ENCODE results near the gene DHX36. TPM values are rescaled to one million over a fixed set of nuclear protein-coding genes. Genes with fewer than 3 reads are reported as not detected.

Gene DHX36
- total and polyA plus RNA-seq, 7 donors, result 8.4 to 76.7 (median 56.2) TPM

GRCh38 chr3:154252759-154253638, 71.3 kb downstream of the DHX36 start:
- peak; percentile 96 for DNase-seq
- intact Hi-C loops (cut with DNase I), result loop anchor here (1.0 kb wide), 3 partner anchors 132 to 256 kb away; partner anchors contain the start of gene ARHGEF26
- WGBS, 2 donors, result 9 to 13% methylated on average over 11 of the region's 11 CpGs
- peaks cover 9 to 61% (median 22%) of the 10 kb centered on the region in 4 donors for H3K36me3 ChIP-seq
- TF ChIP-seq POLR2A (IDR thresholded peaks at IDR 0.05) (no peak), EP300 (IDR thresholded peaks at IDR 0.05) (no peak), CTCF (IDR thresholded peaks at IDR 0.05) (peak; percentile 90 to 94 (median 92)), POLR2AphosphoS5 (IDR thresholded peaks at IDR 0.05) (peak; percentile 4 to 60 (median 33))
- no peak overlapping the region for H3K4me3 ChIP-seq
- H3K27ac ChIP-seq, result peak overlapping the region in 3 of 4 donors; percentile 17 to 44 (median 29)
- no peaks in the 10 kb centered on the region for H3K27me3 ChIP-seq
- H3K9me3 ChIP-seq, result no peaks in the 10 kb centered on the region
- H3K4me1 ChIP-seq, result peaks cover 0 to 25% (median 19%) of the 10 kb centered on the region in 4 donors

- Histone ChIP-seq H3K36me3 (peaks cover 0 to 47% (median 14%) of the 10 kb centered on the region in 4 donors), H3K9me3 (no peaks in the 10 kb centered on the region), H3K27me3 (no peaks in the 10 kb centered on the region), H3K4me3 (no peak overlapping the region), H3K4me1 (peaks cover 0 to 30% (median 21%) of the 10 kb centered on the region in 4 donors), H3K27ac (no peak overlapping the region)
- intact Hi-C loops (cut with DNase I), result no loop called here
- TF ChIP-seq EP300 (IDR thresholded peaks at IDR 0.05) (no peak), CTCF (IDR thresholded peaks at IDR 0.05) (no peak), POLR2AphosphoS5 (IDR thresholded peaks at IDR 0.05) (no peak), POLR2A (IDR thresholded peaks at IDR 0.05) (no peak)
- DNase-seq, result no peak
- WGBS, 2 donors, result 90 to 96% methylated on average over 3 of the region's 3 CpGs
Observed at GRCh38 chr3:154251610-154252009, 72.7 kb downstream of the DHX36 start.

- no peak overlapping the region for H3K4me3 ChIP-seq
- H3K9me3 ChIP-seq, result no peaks in the 10 kb centered on the region
- H3K4me1 ChIP-seq, result peaks cover 0 to 30% (median 23%) of the 10 kb centered on the region in 4 donors
- H3K27ac ChIP-seq, result peak overlapping the region in 3 of 4 donors; percentile 1 to 20 (median 17)
- intact Hi-C loops (cut with DNase I), result no loop called here
- H3K36me3 ChIP-seq, result peaks cover 0 to 35% (median 5%) of the 10 kb centered on the region in 4 donors
- DNase-seq, result no peak
- WGBS, 2 donors, result 93 to 96% methylated on average over 4 of the region's 4 CpGs
- H3K27me3 ChIP-seq, result no peaks in the 10 kb centered on the region
- TF ChIP-seq CTCF (IDR thresholded peaks at IDR 0.05), result no peak
- no peak for TF ChIP-seq POLR2AphosphoS5 (IDR thresholded peaks at IDR 0.05)
- TF ChIP-seq EP300 (IDR thresholded peaks at IDR 0.05), result no peak
- TF ChIP-seq POLR2A (IDR thresholded peaks at IDR 0.05), result no peak
Observed at GRCh38 chr3:154250291-154250690, 74.0 kb downstream of the DHX36 start.

- intact Hi-C loops (cut with DNase I), result no loop called here
- Histone ChIP-seq H3K9me3 (no peaks in the 10 kb centered on the region), H3K36me3 (peaks cover 0 to 13% (median 0%) of the 10 kb centered on the region in 4 donors), H3K4me3 (no peak overlapping the region), H3K27me3 (no peaks in the 10 kb centered on the region), H3K27ac (peak overlapping the region in 2 of 4 donors; percentile 23 to 31), H3K4me1 (peaks cover 0 to 35% (median 29%) of the 10 kb centered on the region in 4 donors)
- no peak for TF ChIP-seq CTCF (IDR thresholded peaks at IDR 0.05)
- no peak for TF ChIP-seq POLR2AphosphoS5 (IDR thresholded peaks at IDR 0.05)
- no peak for TF ChIP-seq POLR2A (IDR thresholded peaks at IDR 0.05)
- no peak for TF ChIP-seq EP300 (IDR thresholded peaks at IDR 0.05)
- DNase-seq, result no peak
- 56 to 83% methylated on average over 2 of the region's 2 CpGs for WGBS, 2 donors
Observed at GRCh38 chr3:154247806-154248415, 76.4 kb downstream of the DHX36 start.
